PC-3 (cell line): Measurements from ENCODE around the gene DLD. TPM values are rescaled to one million over a fixed set of nuclear protein-coding genes. Genes with fewer than 3 reads are reported as not detected.

ENCODE experiments used
- ATAC-seq: fragments of 200-7000 bp; cut with Tn5 transposase; 2 replicates; pipeline ENCODE4 v1.9.1; 2020; ENCODE audit warnings: mild to moderate bottlenecking, moderate library complexity
- BruUV-seq: library from RNA; stranded (reverse); fragments of 400-500 nt; replicated peaks from 2 replicates; lab custom pipeline; 2021; lab: Mats Ljungman, UMichigan
- CTCF ChIA-PET: fragments of 300-600 bp; sonication (Branson Sonifier 250); formaldehyde crosslinking; loops from one replicate; lab custom pipeline; 2022; ENCODE audit warnings: antibody characterized with exemption; lab: Charles Lee
- POLR2A ChIA-PET: fragments of 300-600 bp; sonication (Branson Sonifier 250); formaldehyde crosslinking; loops from one replicate; lab custom pipeline; 2022; ENCODE audit warnings: antibody characterized with exemption; ENCODE audit not compliant: unreplicated experiment; lab: Charles Lee
- DNase-seq: peaks from one replicate; pipeline ENCODE4 v3.0.0-alpha.2; 2015
- H2AFZ ChIP-seq: fragments of 300-600 bp; sonication (generic); 2 replicates; pipeline ENCODE4 v1.6.0; 2016; ENCODE audit warnings: antibody characterized with exemption, low read length
- H3F3A ChIP-seq: fragments of 300-600 bp; sonication (generic); one replicate; pipeline ENCODE4 v1.6.0; 2017; ENCODE audit warnings: antibody characterized with exemption, low read length, control low read depth, mild to moderate bottlenecking; ENCODE audit not compliant: unreplicated experiment
- H3K27ac ChIP-seq: fragments of 300-600 bp; sonication (generic); 2 replicates; pipeline ENCODE4 v1.5.1; 2016; ENCODE audit warnings: mild to moderate bottlenecking, low read length
- H3K27me3 ChIP-seq: fragments of 300-600 bp; sonication (generic); 2 replicates; pipeline ENCODE4 v1.6.1; 2016; ENCODE audit warnings: low read length, mixed read lengths
- H3K36me3 ChIP-seq: fragments of 300-600 bp; sonication (generic); 2 replicates; pipeline ENCODE4 v1.6.1; 2016; ENCODE audit warnings: low read depth, mixed run types, low read length, mixed read lengths
- H3K4me1 ChIP-seq: fragments of 300-600 bp; sonication (generic); 2 replicates; pipeline ENCODE4 v1.5.1; 2016; ENCODE audit warnings: low read length; ENCODE audit not compliant: insufficient read depth
- H3K4me2 ChIP-seq: fragments of 300-600 bp; sonication (generic); 2 replicates; pipeline ENCODE4 v1.6.0; 2016; ENCODE audit warnings: low read length
- H3K4me3 ChIP-seq: fragments of 300-600 bp; sonication (generic); 2 replicates; pipeline ENCODE4 v1.5.1; 2016; ENCODE audit warnings: mild to moderate bottlenecking, low read length, mixed read lengths
- H3K79me2 ChIP-seq: fragments of 300-600 bp; sonication (generic); 2 replicates; pipeline ENCODE4 v1.6.1; 2017; ENCODE audit warnings: low read length, mixed read lengths
- H3K9ac ChIP-seq: fragments of 300-600 bp; sonication (generic); 2 replicates; pipeline ENCODE4 v1.6.0; 2016; ENCODE audit warnings: mild to moderate bottlenecking, low read length
- H3K9me2 ChIP-seq: fragments of 300-600 bp; sonication (generic); replicated peaks from 2 replicates; pipeline ENCODE4 v1.6.1; 2016; ENCODE audit warnings: mixed run types, low read length, mixed read lengths
- H3K9me3 ChIP-seq: fragments of 300-600 bp; sonication (generic); 2 replicates; pipeline ENCODE4 v1.6.1; 2016; ENCODE audit warnings: low read length, mixed read lengths
- H4K20me1 ChIP-seq: fragments of 300-600 bp; sonication (generic); 2 replicates; pipeline ENCODE4 v1.6.1; 2016; ENCODE audit warnings: low read length, mixed read lengths
- EZH2 ChIP-seq: fragments of 300-600 bp; sonication (generic); IDR thresholded peaks from one replicate; pipeline ENCODE4 v1.6.1; 2017; ENCODE audit warnings: antibody characterized with exemption, mild to moderate bottlenecking, low read length; ENCODE audit not compliant: unreplicated experiment
- EZH2phosphoT487 ChIP-seq: fragments of 300-600 bp; sonication (generic); IDR thresholded peaks from 2 replicates; pipeline ENCODE4 v1.6.1; 2018; ENCODE audit warnings: mild to moderate bottlenecking, antibody characterized with exemption, low read length, borderline replicate concordance
- intact Hi-C: fragments of 100-400 bp; cut with micrococcal nuclease; formaldehyde crosslinking; loops from 2 replicates; pipeline ENCODE4 v1.9.0; 2023
- total RNA-seq: library from RNA; depleted of rRNA; stranded (reverse); fragments of >200 nt; gene quantifications from 2 replicates; pipeline ENCODE4 v1.2.3, GENCODE V29; 2014
- TF ChIP-seq, protein P1 (sequence below): fragments of 300-600 bp; sonication (generic); conservative IDR thresholded peaks from 2 replicates; pipeline ENCODE4 v1.5.1; 2017; ENCODE audit warnings: antibody characterized with exemption, low read depth, mild to moderate bottlenecking, low read length

DLD gene
- total RNA-seq, 1 experiment from 2014 or later, result 64.0 TPM

GRCh38 chr7:107958764-107959526, 68.0 kb downstream of the DLD start:
- DNase-seq (no peak), ATAC-seq (no peak)
- Histone ChIP-seq H3K9me3 (no peaks in the 10 kb centered on the region), H3K4me3 (no peak overlapping the region), H3K27ac (no peak overlapping the region), H3K9me2 (no peaks in the 10 kb centered on the region), H3K36me3 (peaks cover 62% of the 10 kb centered on the region), H3K4me1 (peaks cover under 1% of the 10 kb centered on the region; the same call in 1 of the 2 replicates), H3K27me3 (no peaks in the 10 kb centered on the region), H3K9ac (no peak overlapping the region), H3K79me2 (no peaks in the 10 kb centered on the region), H3K4me2 (no peak overlapping the region), H4K20me1 (no peaks in the 10 kb centered on the region), H3F3A (no peaks in the 10 kb centered on the region), H2AFZ (no peak overlapping the region)
- TF ChIP-seq EZH2 (no peak), EZH2phosphoT487 (no peak)
- TF ChIP-seq, protein P1, sequence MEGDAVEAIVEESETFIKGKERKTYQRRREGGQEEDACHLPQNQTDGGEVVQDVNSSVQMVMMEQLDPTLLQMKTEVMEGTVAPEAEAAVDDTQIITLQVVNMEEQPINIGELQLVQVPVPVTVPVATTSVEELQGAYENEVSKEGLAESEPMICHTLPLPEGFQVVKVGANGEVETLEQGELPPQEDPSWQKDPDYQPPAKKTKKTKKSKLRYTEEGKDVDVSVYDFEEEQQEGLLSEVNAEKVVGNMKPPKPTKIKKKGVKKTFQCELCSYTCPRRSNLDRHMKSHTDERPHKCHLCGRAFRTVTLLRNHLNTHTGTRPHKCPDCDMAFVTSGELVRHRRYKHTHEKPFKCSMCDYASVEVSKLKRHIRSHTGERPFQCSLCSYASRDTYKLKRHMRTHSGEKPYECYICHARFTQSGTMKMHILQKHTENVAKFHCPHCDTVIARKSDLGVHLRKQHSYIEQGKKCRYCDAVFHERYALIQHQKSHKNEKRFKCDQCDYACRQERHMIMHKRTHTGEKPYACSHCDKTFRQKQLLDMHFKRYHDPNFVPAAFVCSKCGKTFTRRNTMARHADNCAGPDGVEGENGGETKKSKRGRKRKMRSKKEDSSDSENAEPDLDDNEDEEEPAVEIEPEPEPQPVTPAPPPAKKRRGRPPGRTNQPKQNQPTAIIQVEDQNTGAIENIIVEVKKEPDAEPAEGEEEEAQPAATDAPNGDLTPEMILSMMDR, result no peak
- intact Hi-C loops, result no loop called here
- no TSS peak for BruUV-seq
- ChIA-PET POLR2A (no interaction called here), CTCF (no interaction called here)

DNA sequence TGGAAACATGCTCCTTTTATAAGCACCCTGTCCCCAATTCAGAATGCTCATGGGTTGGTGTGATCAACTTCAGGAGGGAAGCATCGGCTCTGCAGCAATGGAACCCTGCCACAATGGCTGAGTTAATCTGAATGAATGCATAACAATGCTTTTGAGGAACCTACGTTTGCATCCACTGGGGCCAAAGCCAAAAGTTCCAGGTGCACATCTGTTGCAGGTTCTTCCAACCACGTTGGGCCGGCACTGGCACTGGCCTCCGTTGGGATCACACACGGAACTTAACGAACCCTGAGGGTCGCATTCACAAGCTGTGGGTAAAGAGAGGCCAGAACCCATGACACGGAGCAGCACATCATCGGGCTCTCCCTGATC, 68.5 kb downstream of the DLD start:
- H3K27me3 ChIP-seq, result no peaks in the 10 kb centered on the region
- H3K4me1 ChIP-seq, result no peaks in the 10 kb centered on the region
- H3K79me2 ChIP-seq, result no peaks in the 10 kb centered on the region
- TF ChIP-seq EZH2 (no peak), EZH2phosphoT487 (no peak)
- TF ChIP-seq, protein P1, result no peak
- H3K9me2 ChIP-seq, result no peaks in the 10 kb centered on the region
- intact Hi-C loops, result no loop called here
- ChIA-PET POLR2A (no interaction called here), CTCF (no interaction called here)
- no peaks in the 10 kb centered on the region for H3F3A ChIP-seq
- H3K27ac ChIP-seq, result no peak overlapping the region
- no peaks in the 10 kb centered on the region for H4K20me1 ChIP-seq
- no peak overlapping the region for H3K9ac ChIP-seq
- no TSS peak for BruUV-seq
- DNase-seq (no peak), ATAC-seq (no peak)
- H3K4me2 ChIP-seq, result no peak overlapping the region
- no peaks in the 10 kb centered on the region for H3K9me3 ChIP-seq
- H3K4me3 ChIP-seq, result no peak overlapping the region
- peaks cover 68% of the 10 kb centered on the region for H3K36me3 ChIP-seq
- H2AFZ ChIP-seq, result no peak overlapping the region

GRCh38 chr7:107960272-107960671, 69.3 kb downstream of the DLD start:
- H3K27ac ChIP-seq, result no peak overlapping the region
- no peaks in the 10 kb centered on the region for H3K27me3 ChIP-seq
- ATAC-seq, result no peak
- no peaks in the 10 kb centered on the region for H3K9me3 ChIP-seq
- no peaks in the 10 kb centered on the region for H4K20me1 ChIP-seq
- BruUV-seq, result no TSS peak
- H3K9ac ChIP-seq, result no peak overlapping the region
- H3K4me3 ChIP-seq, result no peak overlapping the region
- no peaks in the 10 kb centered on the region for H3K9me2 ChIP-seq
- POLR2A ChIA-PET, result no interaction called here
- H3K36me3 ChIP-seq, result peaks cover 74% of the 10 kb centered on the region
- no peak for DNase-seq
- H3K79me2 ChIP-seq, result no peaks in the 10 kb centered on the region
- no peaks in the 10 kb centered on the region for H3F3A ChIP-seq
- TF ChIP-seq EZH2, result no peak
- TF ChIP-seq, protein P1, result no peak
- TF ChIP-seq EZH2phosphoT487, result no peak
- CTCF ChIA-PET, result no interaction called here
- no peaks in the 10 kb centered on the region for H3K4me1 ChIP-seq
- no peak overlapping the region for H3K4me2 ChIP-seq
- intact Hi-C loops, result no loop called here
- H2AFZ ChIP-seq, result no peak overlapping the region
